HG02759 (cell line): ENCODE results near the gene KRT15.

Experiments used
- ATAC-seq: cut with Tn5 transposase; IDR thresholded peaks from one replicate; pipeline ENCODE4 v1.9.1; 2021; ENCODE audit warnings: mild to moderate bottlenecking, moderate library complexity; ENCODE audit not compliant: unreplicated experiment

Gene KRT15

DNA sequence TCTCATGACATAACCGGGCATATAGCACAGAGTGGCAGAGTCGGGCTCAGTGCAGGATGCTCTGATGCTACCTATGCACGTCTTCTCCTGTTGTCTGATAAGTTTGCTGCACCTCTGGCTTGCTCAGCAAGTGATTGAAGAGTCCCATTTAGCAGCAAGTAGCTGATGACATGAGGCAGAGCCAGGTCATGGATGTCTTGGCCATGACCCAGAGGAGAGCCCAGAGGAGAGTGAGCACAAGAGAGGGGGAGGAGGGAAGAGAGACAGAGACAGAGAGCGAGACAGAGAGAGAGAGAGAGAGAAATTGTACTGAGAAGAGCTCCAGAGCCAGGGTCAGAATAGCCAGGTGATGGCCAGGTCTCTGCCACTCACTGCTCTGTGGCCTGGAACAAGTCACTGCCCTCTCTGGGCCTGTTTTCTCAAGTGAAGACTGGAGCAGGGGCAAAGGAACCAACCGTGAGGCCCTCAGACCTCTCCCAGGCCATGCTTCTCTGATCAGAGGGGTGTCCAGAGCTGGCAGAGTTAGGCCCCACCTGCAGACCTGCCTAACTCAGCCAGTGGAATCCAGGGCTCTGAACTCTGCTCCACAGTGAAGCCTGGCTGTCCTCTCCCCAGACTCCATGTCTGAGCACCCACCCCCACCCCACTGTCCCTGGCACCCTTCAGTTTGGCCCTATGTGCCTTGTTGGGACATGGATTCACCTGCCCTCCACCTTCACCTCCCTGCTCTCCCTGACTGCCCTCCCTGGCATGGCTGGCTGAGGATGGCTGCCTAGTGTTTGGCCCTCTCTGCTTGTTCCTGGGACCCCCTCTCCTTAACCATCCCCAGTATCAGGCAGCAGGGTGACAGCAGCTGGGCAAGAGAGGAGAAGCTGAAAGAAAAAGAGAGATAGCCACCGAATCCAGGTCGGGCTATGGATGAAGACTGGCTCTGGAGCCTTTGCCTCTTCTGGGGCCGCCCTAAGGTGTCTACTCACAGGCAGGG is 33.5 kb downstream of the KRT15 start:
- no peak for ATAC-seq

DNA sequence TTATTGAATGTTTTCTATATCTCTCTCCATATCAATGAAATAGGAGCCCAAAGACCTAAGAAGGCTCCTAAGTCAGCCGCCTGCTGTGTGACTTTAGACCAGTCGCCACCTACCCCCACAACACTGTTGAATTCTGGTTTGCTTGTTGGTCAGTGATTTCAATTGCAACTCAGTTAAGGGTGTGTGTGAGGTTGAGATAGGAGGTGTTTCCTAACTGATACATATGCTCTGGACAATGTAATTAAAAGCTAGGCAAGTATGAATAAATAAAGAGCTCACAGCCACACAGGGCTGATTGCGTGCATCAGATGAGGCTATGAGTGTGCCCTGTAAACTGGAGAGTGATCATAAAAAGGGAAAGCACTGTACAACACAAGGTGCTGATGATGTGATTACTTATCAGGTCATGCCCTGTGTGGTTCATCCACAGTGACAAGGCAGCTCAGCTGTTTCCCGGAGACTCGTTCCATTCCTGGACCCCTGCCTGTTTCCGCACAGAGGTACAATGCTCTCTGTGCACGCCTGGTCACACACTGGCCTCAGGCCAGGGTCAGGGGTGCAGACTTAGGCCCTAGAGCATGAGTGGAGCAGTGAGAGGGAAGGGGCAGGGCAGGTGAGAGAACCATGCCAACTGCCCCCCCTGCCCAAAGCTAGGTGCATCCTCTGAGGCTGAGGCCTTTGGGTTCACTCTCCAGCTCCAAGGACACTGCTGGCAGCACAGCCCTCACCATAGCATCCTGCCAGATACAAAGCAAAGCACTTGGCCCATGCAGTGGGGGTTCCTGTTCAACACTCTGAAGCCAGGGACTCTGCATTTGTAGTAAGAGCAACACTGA is 34.5 kb downstream of the KRT15 start:
- no peak for ATAC-seq

DNA sequence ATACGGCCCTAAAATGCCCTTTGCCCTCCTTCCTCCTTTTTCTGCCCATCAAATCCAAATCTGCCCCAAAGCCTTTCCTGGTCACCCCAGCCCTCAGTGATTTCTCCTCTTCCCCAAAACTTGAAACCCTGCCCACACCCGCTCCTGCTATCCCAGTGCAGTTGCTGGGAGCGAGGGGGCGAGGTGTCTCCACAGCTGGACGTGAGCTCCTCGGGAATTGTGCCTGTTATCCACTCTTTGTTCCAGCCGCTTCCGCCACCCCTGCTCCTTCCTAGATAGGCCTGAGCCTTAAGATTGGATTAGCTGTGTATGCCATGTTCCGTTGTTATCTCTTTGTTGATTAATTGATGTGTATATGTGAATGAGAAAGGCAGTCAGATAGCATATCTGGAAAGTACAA is 35.2 kb downstream of the KRT15 start:
- no peak for ATAC-seq

DNA sequence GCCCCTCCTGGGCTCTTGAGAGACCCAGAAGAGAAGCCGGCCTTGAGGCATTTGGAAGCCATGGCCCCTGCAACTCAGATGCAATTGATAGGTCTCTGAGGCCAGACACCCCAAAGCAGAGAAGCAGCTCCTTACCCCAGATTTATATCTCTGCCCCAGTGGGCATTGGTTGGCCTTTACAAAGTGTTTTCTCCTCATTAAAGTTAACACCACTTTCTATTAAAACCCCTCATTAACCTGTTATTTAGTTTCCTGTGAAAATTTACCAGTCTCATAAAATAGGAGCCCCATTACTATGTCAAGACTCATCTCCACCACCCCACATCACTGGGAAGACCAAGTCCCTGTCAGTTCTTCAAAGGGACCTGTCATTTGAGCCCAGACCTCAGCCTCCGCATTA is 37.7 kb downstream of the KRT15 start, which contains the start of gene KRT35:
TSS of gene KRT35 (minus strand) at position 116 of the 400 bp plus-strand sequence. CDS start at position 62, 54 bp downstream.
- no peak for ATAC-seq

DNA sequence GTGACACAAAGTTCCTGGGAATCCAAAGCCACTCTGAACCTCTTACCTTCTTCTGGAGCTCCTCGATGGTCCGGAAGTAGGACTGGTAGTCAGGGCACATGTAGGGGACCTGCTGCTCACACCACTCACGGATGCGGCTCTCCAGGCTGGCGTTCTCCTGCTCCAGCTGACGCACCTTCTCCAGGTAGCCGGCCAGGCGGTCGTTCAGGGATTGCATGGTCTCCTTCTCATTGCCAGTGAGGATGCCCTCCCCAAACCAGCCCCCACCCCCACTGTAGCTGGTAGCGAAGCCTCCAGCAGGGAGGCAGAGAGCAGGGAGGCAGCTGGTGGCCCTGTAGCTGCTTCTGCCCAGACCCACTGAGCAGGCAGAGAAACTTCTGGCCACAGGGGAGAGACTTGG is 38.1 kb downstream of the KRT15 start:
- ATAC-seq = no peak

DNA sequence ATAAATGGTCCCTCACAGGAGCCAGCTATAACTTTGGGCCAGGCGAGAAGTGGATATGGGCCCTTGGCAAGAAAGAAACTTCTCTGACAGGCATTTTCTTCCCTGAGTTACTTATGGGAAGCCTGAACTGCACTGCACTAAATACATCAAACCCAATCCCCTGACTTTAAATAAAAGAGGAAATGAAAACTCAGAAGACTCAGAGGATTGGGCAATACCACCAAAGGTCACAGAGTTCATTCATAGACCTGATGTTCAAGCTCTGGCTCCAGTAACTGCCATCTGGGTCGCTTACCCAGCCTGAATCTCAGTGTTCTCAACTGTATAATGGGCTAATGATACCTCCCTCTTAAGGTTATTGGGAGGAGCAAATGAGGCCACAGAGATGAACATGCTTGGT is 38.6 kb downstream of the KRT15 start:
- ATAC-seq = no peak

DNA sequence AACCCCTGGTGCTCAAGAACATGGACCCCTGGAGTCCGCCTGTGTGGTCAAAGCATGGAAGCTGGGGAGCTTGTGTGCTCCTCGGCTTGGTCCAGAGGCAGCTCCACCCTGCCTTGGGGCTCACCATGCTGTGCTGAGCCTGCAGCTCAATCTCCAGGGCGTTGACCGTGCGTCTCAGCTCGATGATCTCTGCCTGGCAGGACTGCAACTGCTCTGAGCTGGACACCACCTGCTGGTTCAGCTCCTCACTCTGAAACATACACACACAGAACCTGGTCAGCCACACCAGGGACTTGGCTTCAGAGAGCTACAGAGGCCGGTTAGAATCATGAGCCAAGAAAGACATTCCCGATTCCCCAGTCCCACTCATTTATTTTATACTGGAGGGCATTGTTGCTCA is 40.5 kb downstream of the KRT15 start:
- no peak for ATAC-seq

DNA sequence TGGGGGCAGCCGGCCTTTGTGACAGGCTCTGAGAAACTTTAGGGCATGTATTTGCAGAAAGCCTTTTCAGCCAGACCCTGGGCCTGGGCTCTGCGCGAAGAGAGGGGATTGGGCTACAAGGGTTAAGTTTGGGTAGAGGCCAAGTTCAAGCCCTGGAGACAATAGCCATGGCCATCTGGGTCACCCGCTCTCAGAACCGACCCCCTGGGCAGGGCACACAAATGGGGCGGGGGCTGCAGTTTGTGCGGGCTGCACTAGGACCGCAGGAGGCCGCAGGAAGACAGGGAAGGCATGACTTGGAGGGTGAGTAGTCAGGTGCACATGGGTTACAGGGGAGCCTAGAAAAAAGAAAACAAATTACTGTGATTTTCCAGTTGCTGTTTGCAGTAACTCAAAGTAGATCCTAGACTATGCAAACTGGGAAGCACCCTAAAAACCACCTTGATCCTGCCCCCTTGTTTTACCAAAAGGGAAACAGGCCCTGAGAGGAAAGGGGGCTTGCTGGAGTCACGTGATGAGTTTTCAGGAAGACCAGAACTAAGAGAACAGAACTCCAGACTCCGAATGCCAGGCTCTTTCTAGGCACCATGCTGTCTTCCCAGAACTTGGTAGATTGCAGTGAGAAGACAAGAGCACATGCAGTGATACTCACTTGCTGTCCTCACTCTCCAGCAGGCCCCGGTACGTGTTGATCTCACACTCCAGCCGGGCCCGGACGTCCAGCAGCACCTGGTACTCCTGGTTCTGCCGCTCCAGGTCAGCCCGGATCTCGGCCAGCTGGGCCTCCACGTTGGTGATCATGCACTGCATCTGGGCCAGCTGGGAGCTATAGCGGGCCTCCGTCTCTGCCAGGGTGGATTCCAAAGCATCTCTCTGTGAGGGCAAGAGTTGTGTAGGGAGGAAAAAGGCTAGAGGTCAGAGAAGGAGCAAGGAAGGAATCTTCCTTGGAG is 41.5 kb downstream of the KRT15 start:
- no peak for ATAC-seq

DNA sequence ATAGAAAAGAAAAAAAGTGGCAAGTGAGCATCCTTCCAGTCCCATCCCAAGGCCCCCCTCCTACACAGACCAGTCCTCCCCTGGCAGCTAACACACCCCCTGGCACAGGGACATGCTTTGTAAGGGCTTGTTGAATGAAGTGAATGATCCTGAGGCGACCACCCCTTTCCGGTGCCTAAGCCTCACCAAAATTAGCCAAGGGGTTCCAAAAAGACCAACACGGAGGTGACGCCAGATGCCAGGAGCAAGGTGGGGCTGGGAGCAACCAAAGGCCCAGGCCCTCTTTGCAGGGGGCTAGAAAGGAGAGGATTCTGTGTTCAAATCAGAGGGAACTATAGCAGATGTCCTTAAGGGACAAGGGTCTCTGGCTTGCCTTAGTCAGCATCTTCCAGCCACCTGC is 43.3 kb downstream of the KRT15 start:
- no peak for ATAC-seq

DNA sequence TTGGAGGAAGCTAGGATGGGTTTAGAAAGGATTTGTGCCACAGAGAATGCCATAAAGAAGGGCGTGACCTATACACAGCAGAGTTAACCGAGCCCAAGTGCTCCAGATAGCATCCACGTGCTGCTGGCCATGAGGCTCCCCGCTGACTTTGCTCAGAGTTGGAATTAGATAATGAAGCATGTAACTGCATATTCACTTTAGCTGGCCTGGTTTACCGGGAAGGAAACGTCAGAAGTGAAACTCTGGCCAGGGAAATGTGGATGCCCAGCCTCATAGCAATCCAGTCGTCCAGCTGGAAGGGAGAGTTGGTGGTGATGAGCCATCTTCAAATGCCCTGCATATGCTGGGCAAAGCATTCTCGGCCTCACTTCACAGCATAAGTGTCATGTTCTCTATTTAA is 43.8 kb downstream of the KRT15 start:
- ATAC-seq = no peak

DNA sequence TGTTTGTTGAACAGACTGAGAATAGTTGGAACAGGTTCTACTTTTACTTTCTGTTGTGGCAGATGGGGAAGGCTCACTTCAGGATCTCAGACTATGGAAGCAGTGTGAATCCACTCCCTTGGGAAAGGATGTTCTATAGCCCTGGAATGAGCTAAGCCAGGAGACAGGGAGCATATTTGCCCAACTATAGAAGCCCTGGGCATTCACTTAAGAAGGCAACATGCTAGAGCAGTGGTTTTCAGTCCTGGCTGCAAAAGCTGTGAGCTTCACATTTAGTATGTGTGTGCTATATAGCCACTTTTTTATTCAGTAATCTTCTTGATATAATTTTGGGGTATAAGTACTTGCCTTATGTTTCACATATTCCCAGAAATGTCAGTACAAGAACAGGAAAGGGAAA is 50.3 kb downstream of the KRT15 start:
- no peak for ATAC-seq

DNA sequence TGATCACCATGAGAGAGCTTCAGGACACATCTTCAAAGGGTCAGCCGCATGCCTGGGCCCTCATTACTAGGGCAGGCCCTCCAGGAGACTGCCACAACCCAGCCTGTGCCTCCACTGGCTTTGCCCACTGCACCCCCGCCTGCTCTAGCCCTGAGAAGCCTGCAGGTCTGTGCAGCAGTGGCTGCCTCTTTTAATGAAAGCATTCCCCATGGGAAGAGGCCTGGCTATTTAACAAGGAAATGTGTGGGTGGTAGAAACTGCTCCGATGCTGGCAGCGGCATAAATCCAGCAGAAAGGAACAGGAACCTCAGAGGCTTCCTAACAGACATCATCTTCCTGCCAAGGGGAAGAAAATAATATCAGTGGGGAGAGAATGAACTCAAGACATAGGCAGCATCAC is 51.1 kb downstream of the KRT15 start:
- no peak for ATAC-seq

DNA sequence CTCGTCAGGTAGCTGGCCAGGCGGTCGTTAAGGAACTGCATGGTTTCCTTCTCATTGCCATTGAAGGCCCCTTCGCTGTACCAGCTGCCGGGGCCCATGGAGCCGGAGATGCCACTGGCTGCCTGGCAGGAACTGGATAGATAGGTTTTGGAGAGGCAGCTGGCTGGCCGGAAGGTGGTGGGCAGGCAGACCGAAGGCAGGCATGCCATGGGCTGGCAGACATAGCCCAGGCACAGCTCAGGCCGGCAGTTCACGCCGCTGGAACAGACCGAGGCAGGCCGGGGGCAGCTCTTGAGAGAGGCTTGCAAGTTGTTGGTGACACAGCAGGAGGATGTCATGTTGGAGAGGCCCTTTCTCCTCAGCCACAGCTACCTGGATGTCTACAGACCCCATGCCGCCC is 51.7 kb downstream of the KRT15 start, which contains the start of gene KRT32:
TSS of gene KRT32 (minus strand) at position 399 of the 400 bp plus-strand sequence. CDS start at position 338, 61 bp downstream.
- ATAC-seq = no peak

DNA sequence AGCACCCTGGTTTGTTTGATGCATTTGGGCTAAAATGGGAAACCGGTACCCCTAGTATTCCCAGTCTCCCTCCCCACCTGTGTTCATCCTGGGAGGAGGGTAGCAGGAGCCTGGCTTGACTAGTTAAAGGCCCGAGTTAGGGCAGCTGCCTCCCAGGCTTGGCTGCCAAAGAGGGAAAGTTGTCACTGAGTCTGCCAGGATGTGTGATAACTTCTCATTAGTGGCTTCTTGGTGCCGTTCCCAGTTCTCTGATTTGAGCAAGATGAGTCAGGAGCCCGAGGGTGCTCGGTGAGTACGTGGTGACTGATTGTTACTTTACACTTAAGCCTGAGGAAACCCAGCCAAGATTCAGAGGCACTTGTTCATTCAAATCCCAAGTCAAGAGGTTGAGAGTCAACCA is 54.0 kb downstream of the KRT15 start:
- ATAC-seq = no peak

DNA sequence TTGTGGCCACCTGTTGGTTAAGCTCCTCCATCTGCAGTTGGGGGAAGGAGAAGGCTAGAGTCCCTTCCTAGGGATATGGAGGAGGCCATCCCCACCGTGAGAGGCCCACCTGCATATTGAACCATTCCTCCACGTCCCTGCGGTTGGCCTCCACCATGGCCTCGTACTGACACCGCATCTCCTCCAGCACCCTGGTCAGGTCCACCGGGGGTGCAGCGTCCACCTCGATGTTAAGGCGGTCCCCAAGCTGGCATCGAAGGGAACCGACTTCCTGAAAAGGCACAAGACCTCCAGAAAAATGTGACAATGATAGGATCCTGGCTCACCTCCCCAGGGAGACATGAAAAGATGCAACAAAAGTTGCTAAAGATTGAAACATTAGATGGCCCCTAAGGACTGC is 54.5 kb downstream of the KRT15 start:
- ATAC-seq = no peak

DNA sequence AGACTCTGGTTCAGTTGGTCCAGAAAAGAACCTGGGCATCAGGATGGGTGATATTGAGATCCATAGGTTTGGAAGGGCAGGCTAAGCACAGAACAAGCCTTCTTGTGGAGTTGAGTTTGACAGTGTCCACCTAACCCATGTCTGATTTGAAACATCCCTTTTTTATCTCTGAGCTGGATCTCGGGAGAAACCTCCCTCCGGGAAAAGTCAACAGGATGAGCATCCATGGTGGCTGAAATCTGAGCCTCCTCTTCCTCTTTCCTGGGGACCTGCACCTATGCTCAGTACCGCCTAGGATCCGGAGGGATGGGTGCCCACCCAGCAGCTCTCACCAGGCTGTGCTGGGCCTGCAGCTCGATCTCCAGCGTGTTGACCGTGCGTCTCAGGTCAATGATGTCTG is 54.9 kb downstream of the KRT15 start:
- ATAC-seq = no peak
